ENCODE data around the gene TRPM3. TPM values are rescaled to one million over a fixed set of nuclear protein-coding genes. Genes with fewer than 3 reads are reported as not detected.

Gene TRPM3
- total RNA-seq, 1 experiment from 2014 or later, result not detected

- DNase-seq (ENCODE audit: low read depth, low spot score), result no peak
- TF ChIP-seq TCF7L2 (IDR thresholded peaks at IDR 0.05; ENCODE audit: low read depth, low read length) (no peak), SIN3A (IDR thresholded peaks at IDR 0.05; ENCODE audit: borderline replicate concordance, insufficient read depth, low read depth, low read length) (no peak), REST (IDR thresholded peaks at IDR 0.05; ENCODE audit: insufficient read depth in 1 of 2, low read depth in 2 of 2, low read length in 1 of 2) (no peak), POLR2AphosphoS5 (IDR thresholded peaks at IDR 0.05; ENCODE audit: low read depth, low read length) (no peak)
- TF ChIP-seq, protein P1, sequence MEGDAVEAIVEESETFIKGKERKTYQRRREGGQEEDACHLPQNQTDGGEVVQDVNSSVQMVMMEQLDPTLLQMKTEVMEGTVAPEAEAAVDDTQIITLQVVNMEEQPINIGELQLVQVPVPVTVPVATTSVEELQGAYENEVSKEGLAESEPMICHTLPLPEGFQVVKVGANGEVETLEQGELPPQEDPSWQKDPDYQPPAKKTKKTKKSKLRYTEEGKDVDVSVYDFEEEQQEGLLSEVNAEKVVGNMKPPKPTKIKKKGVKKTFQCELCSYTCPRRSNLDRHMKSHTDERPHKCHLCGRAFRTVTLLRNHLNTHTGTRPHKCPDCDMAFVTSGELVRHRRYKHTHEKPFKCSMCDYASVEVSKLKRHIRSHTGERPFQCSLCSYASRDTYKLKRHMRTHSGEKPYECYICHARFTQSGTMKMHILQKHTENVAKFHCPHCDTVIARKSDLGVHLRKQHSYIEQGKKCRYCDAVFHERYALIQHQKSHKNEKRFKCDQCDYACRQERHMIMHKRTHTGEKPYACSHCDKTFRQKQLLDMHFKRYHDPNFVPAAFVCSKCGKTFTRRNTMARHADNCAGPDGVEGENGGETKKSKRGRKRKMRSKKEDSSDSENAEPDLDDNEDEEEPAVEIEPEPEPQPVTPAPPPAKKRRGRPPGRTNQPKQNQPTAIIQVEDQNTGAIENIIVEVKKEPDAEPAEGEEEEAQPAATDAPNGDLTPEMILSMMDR (IDR thresholded peaks at IDR 0.05), result no peak
- BruUV-seq (replicated peaks), result no TSS peak
- CTCF ChIA-PET, result no interaction called here
- in situ Hi-C loops (cut with HindIII; ENCODE audit: low pct_unique_long_range_greater_than_20kb, low sequenced_read_pairs), result no loop called here
- no peaks in the 10 kb centered on the region for H3K4me1 ChIP-seq (ENCODE audit: control insufficient read depth, insufficient read depth, low read length)
- H3K36me3 ChIP-seq (ENCODE audit: control insufficient read depth, insufficient read depth, low read length), result no peaks in the 10 kb centered on the region
- no peak overlapping the region for H3K4me3 ChIP-seq (ENCODE audit: low read depth in 2 of 2, low read length in 2 of 2)
- H3K27me3 ChIP-seq (ENCODE audit: control insufficient read depth, insufficient read depth, low read length), result no peaks in the 10 kb centered on the region
- no peak overlapping the region for H3K27ac ChIP-seq (ENCODE audit: low read length)
- intact Hi-C loops (cut with micrococcal nuclease; ENCODE audit: unreplicated experiment), result no loop called here
- POLR2A ChIA-PET, result no interaction called here
- no peak for ATAC-seq
- no peaks in the 10 kb centered on the region for H3K9me3 ChIP-seq (ENCODE audit: control insufficient read depth, insufficient read depth, low read depth, low read length)
Measured at GRCh38 chr9:70802206-70802605, 319.2 kb downstream of the TRPM3 start.

GRCh38 chr9:70801181-70801829 lies 320.1 kb downstream of the TRPM3 start:
- ATAC-seq, result no peak
- Histone ChIP-seq H3K9me3 (ENCODE audit: control insufficient read depth, insufficient read depth, low read depth, low read length) (no peaks in the 10 kb centered on the region), H3K27ac (ENCODE audit: low read length) (no peak overlapping the region), H3K4me3 (ENCODE audit: low read depth in 2 of 2, low read length in 2 of 2) (no peak overlapping the region), H3K36me3 (ENCODE audit: control insufficient read depth, insufficient read depth, low read length) (no peaks in the 10 kb centered on the region), H3K4me1 (ENCODE audit: control insufficient read depth, insufficient read depth, low read length) (no peaks in the 10 kb centered on the region), H3K27me3 (ENCODE audit: control insufficient read depth, insufficient read depth, low read length) (no peaks in the 10 kb centered on the region)
- ChIA-PET CTCF (no interaction called here), POLR2A (no interaction called here)
- TF ChIP-seq REST (IDR thresholded peaks at IDR 0.05; ENCODE audit: insufficient read depth in 1 of 2, low read depth in 2 of 2, low read length in 1 of 2) (no peak), TCF7L2 (IDR thresholded peaks at IDR 0.05; ENCODE audit: low read depth, low read length) (no peak), POLR2AphosphoS5 (IDR thresholded peaks at IDR 0.05; ENCODE audit: low read depth, low read length) (no peak), SIN3A (IDR thresholded peaks at IDR 0.05; ENCODE audit: borderline replicate concordance, insufficient read depth, low read depth, low read length) (no peak)
- TF ChIP-seq, protein P1 (IDR thresholded peaks at IDR 0.05), result no peak
- BruUV-seq (replicated peaks), result no TSS peak
- intact Hi-C loops (cut with micrococcal nuclease; ENCODE audit: unreplicated experiment) (no loop called here), in situ Hi-C loops (cut with HindIII; ENCODE audit: low pct_unique_long_range_greater_than_20kb, low sequenced_read_pairs) (no loop called here)
- DNase-seq (ENCODE audit: low read depth, low spot score), result no peak

Data from Panc1 (cell line).